HT1080 (cell line): Measurements from ENCODE around the gene DENND1A. TPM values are rescaled to one million over a fixed set of nuclear protein-coding genes. Genes with fewer than 3 reads are reported as not detected.
"Not testable (repeated sequence)": the region's sequence is repeated elsewhere in the genome, so short reads cannot be mapped to it uniquely, and the experiment has no call there.

Source experiments
- DNase-seq: peaks from one replicate; pipeline ENCODE4 v3.0.0-alpha.2; 2015; ENCODE audit warnings: low read depth
- total RNA-seq: library from RNA; depleted of rRNA; stranded (reverse); fragments of >200 nt; shearing (Covaris generic); gene quantifications from 2 replicates; pipeline ENCODE4 v1.2.3, GENCODE V29; 2014

The DENND1A gene
- total RNA-seq, 1 experiment from 2014 or later: 33.6 TPM

GRCh38 chr9:123922911-123923310, 7.0 kb downstream of the DENND1A start:
- DNase-seq: no peak

GRCh38 chr9:123922431-123922830, 7.5 kb downstream of the DENND1A start:
- DNase-seq: no peak

GRCh38 chr9:123914517-123915196, 15.3 kb downstream of the DENND1A start:
- no peak for DNase-seq

- DNase-seq: no peak
Measured at GRCh38 chr9:123912167-123912897, 17.6 kb downstream of the DENND1A start.

GRCh38 chr9:123911024-123911423, 18.9 kb downstream of the DENND1A start:
- no peak for DNase-seq

GRCh38 chr9:123909192-123909591, 20.7 kb downstream of the DENND1A start:
- DNase-seq: not testable (repeated sequence)

- DNase-seq: not testable (repeated sequence)
Measured at GRCh38 chr9:123903550-123903949, 26.4 kb downstream of the DENND1A start.

GRCh38 chr9:123894822-123895221, 35.1 kb downstream of the DENND1A start:
- DNase-seq: no peak

- DNase-seq: peak; percentile 3
Measured at GRCh38 chr9:123893831-123894460, 36.0 kb downstream of the DENND1A start.

GRCh38 chr9:123893115-123893514, 36.8 kb downstream of the DENND1A start:
- DNase-seq: no peak

GRCh38 chr9:123887837-123888236, 42.1 kb downstream of the DENND1A start:
- no peak for DNase-seq

- not testable (repeated sequence) for DNase-seq
Measured at GRCh38 chr9:123885834-123886233, 44.1 kb downstream of the DENND1A start.

- DNase-seq: peak; percentile 30
Measured at GRCh38 chr9:123883634-123884033, 46.3 kb downstream of the DENND1A start.

GRCh38 chr9:123881604-123882003, 48.3 kb downstream of the DENND1A start:
- no peak for DNase-seq

- DNase-seq: no peak
Measured at GRCh38 chr9:123880420-123880819, 49.5 kb downstream of the DENND1A start.

- DNase-seq: no peak
Measured at GRCh38 chr9:123876750-123877149, 53.2 kb downstream of the DENND1A start.

- no peak for DNase-seq
Measured at GRCh38 chr9:123872710-123873109, 57.2 kb downstream of the DENND1A start.

GRCh38 chr9:123871781-123872180, 58.1 kb downstream of the DENND1A start:
- no peak for DNase-seq

- DNase-seq: no peak
Measured at GRCh38 chr9:123868002-123868401, 61.9 kb downstream of the DENND1A start.

- no peak for DNase-seq
Measured at GRCh38 chr9:123867034-123867433, 62.9 kb downstream of the DENND1A start.

- DNase-seq: no peak
Measured at GRCh38 chr9:123866497-123866896, 63.4 kb downstream of the DENND1A start.

GRCh38 chr9:123865226-123866000, 64.5 kb downstream of the DENND1A start:
- no peak for DNase-seq
